ENCODE results near the gene FUT7.

- TF ChIP-seq CTCF (IDR thresholded peaks at IDR 0.05; ENCODE audit: low read length), result no peak
- TF ChIP-seq EZH2 (IDR thresholded peaks at IDR 0.05; ENCODE audit: borderline replicate concordance, low read length), result no peak
Measured at GRCh38 chr9:137077758-137078693, 46.1 kb upstream of the FUT7 start.
